Measurements from ENCODE around the gene NMNAT2. TPM values are rescaled to one million over a fixed set of nuclear protein-coding genes. Genes with fewer than 3 reads are reported as not detected.

Gene NMNAT2
- not detected for polyA plus RNA-seq

DNA sequence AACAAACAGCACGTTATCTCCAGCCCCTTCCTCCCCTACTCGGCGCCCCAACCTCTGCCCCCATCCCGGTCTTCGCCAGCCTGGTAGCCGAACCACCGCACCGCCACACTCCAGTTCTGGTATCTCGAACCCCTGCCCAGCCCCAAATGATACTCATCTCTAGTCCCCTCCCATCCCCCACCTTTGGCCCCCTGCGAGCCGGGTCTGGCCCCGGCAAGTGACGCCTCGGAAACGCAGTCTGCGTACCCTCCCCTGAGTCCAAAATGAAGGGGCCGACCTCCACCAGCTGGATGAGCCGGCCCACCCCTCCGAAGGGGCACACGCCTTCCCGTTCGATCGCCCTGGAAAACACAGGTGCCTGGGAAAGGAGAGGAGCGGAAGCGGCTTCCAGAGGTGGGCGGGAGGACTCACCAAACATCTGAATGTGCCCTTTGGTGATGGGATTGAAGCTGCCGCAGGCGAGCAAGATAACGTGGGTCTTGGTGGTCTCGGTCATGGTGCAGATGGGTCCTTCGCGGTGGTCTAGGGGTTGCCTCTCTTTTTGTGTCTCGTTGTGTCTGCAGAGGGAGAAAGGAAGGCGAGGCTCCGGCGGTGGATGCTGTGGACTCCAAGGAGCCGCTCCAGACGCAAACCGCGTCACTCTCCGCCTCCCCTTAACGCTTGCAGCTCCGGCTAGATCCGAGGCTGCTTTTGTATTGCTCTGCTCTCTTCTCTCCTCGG, at the start of gene NMNAT2:
Gene NMNAT2, minus strand, starts transcription at position 609 of the 720 bp plus-strand sequence. Its CDS starts 113 bp downstream, at position 496.
- H3K4me1 Mint-ChIP-seq, result peaks cover 22 to 26% of the 10 kb centered on the region in 2 donors
- H3K9me3 Mint-ChIP-seq, result no peaks in the 10 kb centered on the region
- peak within 1 kb of the TSS; percentile 3 to 64 (median 47) for H3K4me3 Mint-ChIP-seq
- no peaks in the 10 kb centered on the region for H3K36me3 Mint-ChIP-seq
- DNase-seq, result no peak
- H3K27ac Mint-ChIP-seq, result no peak within 1 kb of the TSS
- H3K27me3 Mint-ChIP-seq (ENCODE audit: low read depth in 3 of 3), result peaks cover 20 to 31% (median 25%) of the 10 kb centered on the region in 3 donors

DNA sequence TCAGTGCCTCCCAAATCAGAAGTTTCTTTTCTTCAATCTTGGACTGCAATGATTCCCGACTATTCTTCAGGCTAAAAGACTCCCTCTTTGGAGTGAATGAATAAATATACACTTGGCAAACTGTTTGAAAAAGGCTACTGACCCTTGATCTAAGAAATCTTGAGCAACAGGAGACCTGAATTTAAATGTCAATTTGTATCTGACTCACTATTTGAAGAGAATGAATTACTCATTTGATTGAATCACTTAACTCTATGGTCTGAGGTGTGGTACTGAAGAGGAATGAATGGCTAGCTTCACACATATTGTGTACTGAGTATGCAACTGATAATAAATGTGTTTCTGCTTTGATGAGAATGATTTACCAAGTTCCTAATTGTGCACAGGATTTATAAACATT, 49.5 kb upstream of the NMNAT2 start:
- no peaks in the 10 kb centered on the region for H3K9me3 Mint-ChIP-seq

DNA sequence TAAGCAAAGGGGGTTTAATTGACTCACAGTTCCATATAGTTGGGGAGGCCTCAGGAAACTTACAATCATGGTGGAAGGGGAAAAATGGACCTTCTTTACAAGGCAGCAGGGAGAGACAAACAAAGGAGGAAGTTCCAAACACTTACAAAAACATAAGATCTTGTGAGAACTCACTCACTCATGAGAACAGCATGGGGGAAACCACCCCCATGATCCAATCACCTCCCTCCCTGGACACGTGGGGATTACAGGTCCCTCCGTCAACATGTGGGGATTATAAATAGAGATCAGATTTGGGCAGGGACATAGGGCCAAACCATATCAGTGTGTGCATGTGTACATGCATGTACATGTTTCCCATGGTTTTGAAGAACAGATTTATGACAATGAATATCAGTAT, 48.6 kb upstream of the NMNAT2 start:
- no peaks in the 10 kb centered on the region for H3K9me3 Mint-ChIP-seq
- DNase-seq, result no peak
- peaks cover 18 to 22% of the 10 kb centered on the region in 2 donors for H3K4me1 Mint-ChIP-seq
- peaks cover 17 to 24% (median 20%) of the 10 kb centered on the region in 3 donors for H3K27me3 Mint-ChIP-seq (ENCODE audit: low read depth in 3 of 3)
- no peaks in the 10 kb centered on the region for H3K36me3 Mint-ChIP-seq
- no peak overlapping the region for H3K4me3 Mint-ChIP-seq
- no peak overlapping the region for H3K27ac Mint-ChIP-seq

More for the DNA sequence above, 49.5 kb upstream of the NMNAT2 start:
- H3K4me3 Mint-ChIP-seq, result no peak overlapping the region
- no peaks in the 10 kb centered on the region for H3K36me3 Mint-ChIP-seq
- DNase-seq, result no peak
- H3K4me1 Mint-ChIP-seq, result peaks cover 22 to 25% of the 10 kb centered on the region in 2 donors
- peaks cover 19 to 28% (median 24%) of the 10 kb centered on the region in 3 donors for H3K27me3 Mint-ChIP-seq (ENCODE audit: low read depth in 3 of 3)
- H3K27ac Mint-ChIP-seq, result no peak overlapping the region

- Mint-ChIP-seq H3K4me1 (no peaks in the 10 kb centered on the region), H3K27me3 (ENCODE audit: low read depth in 3 of 3) (peaks cover 11 to 16% (median 13%) of the 10 kb centered on the region in 3 donors), H3K9me3 (no peaks in the 10 kb centered on the region), H3K36me3 (no peaks in the 10 kb centered on the region), H3K4me3 (no peak overlapping the region), H3K27ac (no peak overlapping the region)
- no peak for DNase-seq
These were observed 45.4 kb upstream of the NMNAT2 start for GRCh38 chr1:183463566-183463965.

DNA sequence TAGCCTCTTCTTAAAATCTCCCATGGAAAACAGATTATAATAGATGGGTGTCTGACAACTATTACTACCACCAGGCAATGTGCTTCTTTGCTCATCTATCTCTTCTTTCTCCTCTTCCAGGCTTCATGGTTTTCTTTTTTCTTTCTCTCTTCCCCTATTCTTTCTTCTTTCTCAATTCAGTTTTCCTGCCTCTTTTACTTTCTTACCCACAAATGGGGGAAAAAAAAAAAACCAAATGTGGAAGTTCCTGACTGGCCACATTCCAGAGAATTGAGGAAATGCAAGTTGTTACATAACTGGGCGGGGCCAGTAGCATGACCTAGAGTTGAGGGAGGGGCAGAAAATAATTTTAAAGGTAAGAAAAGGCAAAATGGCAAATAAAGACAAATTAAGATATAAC, 43.2 kb upstream of the NMNAT2 start:
- H3K27me3 Mint-ChIP-seq (ENCODE audit: low read depth in 3 of 3), result peaks cover 5 to 16% (median 11%) of the 10 kb centered on the region in 3 donors

DNA sequence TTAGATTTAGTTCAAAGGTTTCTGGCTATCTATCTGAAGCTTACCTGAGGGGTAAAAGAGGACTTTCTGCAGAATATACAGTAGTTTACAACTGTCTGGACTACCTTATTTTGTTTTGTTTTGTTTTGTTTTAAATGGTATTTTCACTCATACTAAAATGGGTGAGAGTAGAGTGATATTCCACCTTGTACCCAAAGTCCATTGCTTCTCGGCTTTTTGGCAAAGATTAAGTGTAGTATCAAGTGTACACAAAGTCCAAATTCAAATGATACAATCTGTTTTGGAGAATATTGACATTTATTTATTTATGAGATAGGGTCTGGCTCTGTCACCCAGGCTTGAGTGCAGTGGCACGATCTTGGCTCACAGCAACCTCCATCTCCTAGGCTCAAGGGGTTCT, 42.4 kb upstream of the NMNAT2 start:
- Mint-ChIP-seq H3K4me3 (no peak overlapping the region), H3K27me3 (ENCODE audit: low read depth in 3 of 3) (peaks cover 7 to 16% (median 11%) of the 10 kb centered on the region in 3 donors), H3K4me1 (no peaks in the 10 kb centered on the region), H3K36me3 (no peaks in the 10 kb centered on the region), H3K27ac (no peak overlapping the region), H3K9me3 (no peaks in the 10 kb centered on the region)
- no peak for DNase-seq

More for the DNA sequence above, 43.2 kb upstream of the NMNAT2 start:
- DNase-seq, result no peak
- H3K4me3 Mint-ChIP-seq, result no peak overlapping the region
- no peaks in the 10 kb centered on the region for H3K4me1 Mint-ChIP-seq
- H3K27ac Mint-ChIP-seq, result no peak overlapping the region
- H3K36me3 Mint-ChIP-seq, result no peaks in the 10 kb centered on the region
- no peaks in the 10 kb centered on the region for H3K9me3 Mint-ChIP-seq

DNA sequence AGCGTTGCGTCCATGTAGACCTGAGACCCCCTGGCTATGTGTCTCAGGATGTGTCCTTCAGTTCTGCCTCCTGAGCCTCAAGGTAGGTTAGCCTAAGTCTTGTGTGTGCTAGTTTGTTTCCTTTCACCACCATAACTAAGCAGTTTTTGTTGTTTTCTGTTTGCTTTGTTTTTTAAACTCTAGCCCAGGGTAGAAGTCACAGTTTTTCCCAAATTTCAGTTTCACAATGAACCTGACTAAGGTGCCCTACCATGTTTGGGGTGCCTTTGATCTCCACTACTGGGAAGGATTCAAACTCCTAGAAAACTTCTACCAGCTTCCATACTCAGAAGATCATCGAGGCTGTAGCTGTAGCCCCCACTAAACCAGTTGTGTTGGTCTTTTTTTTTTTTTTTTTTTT, 39.3 kb upstream of the NMNAT2 start:
- Mint-ChIP-seq H3K4me1 (no peaks in the 10 kb centered on the region), H3K27ac (no peak overlapping the region), H3K9me3 (no peaks in the 10 kb centered on the region), H3K4me3 (no peak overlapping the region), H3K27me3 (ENCODE audit: low read depth in 3 of 3) (peaks cover 2 to 16% (median 5%) of the 10 kb centered on the region in 3 donors), H3K36me3 (no peaks in the 10 kb centered on the region)
- no peak for DNase-seq

DNA sequence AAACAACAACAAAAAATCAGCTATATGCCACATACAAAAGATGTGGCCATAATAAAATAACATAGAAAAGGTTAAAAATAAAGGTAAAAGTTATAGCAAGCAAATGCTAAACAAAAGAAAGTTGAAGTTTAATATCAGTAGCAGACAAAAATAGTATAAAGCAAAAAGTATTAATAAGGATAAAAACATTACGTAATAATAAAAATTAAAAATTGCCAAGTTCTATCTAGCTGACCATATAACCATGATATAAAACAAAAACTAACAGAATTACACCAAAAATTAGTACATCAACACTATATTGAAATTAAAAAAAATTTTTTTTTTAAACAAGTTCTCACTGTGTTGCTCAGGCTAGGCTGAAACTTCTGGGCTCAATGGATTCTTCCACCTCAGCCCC, 38.6 kb upstream of the NMNAT2 start:
- Mint-ChIP-seq H3K4me3 (no peak overlapping the region), H3K36me3 (no peaks in the 10 kb centered on the region), H3K27ac (no peak overlapping the region), H3K9me3 (no peaks in the 10 kb centered on the region), H3K4me1 (no peaks in the 10 kb centered on the region), H3K27me3 (ENCODE audit: low read depth in 3 of 3) (peaks cover under 1 to 14% (median 5%) of the 10 kb centered on the region in 3 donors)
- no peak for DNase-seq

DNA sequence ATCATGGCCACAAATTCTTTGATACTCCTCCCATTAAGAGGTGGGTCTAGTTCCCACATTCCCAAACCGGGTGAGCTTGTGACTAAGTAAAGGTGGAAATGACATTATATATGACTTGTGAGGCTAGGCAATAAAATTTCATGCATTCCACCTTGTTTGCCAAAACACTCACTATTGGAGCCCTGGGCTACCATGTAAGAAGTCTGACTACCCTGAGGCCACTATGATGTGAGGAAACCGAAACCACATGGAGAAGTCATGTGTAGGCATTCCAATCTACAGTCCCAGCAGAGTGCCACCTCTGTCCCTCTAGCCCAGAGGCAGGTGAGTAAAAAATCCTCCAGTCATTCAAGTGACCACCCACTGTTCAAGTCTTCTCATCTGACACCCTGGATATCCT, 36.2 kb upstream of the NMNAT2 start:
- no peaks in the 10 kb centered on the region for H3K9me3 Mint-ChIP-seq
- H3K4me3 Mint-ChIP-seq, result no peak overlapping the region
- H3K36me3 Mint-ChIP-seq, result no peaks in the 10 kb centered on the region
- H3K4me1 Mint-ChIP-seq, result no peaks in the 10 kb centered on the region
- H3K27me3 Mint-ChIP-seq (ENCODE audit: low read depth in 3 of 3), result peaks cover 0 to 7% (median 4%) of the 10 kb centered on the region in 3 donors
- DNase-seq, result no peak
- no peak overlapping the region for H3K27ac Mint-ChIP-seq

GRCh38 chr1:183450093-183450492, 31.9 kb upstream of the NMNAT2 start:
- Mint-ChIP-seq H3K4me1 (no peaks in the 10 kb centered on the region), H3K9me3 (no peaks in the 10 kb centered on the region), H3K36me3 (no peaks in the 10 kb centered on the region), H3K4me3 (no peak overlapping the region), H3K27me3 (ENCODE audit: low read depth in 3 of 3) (peaks cover 0 to 7% (median 5%) of the 10 kb centered on the region in 3 donors), H3K27ac (no peak overlapping the region)
- no peak for DNase-seq

DNA sequence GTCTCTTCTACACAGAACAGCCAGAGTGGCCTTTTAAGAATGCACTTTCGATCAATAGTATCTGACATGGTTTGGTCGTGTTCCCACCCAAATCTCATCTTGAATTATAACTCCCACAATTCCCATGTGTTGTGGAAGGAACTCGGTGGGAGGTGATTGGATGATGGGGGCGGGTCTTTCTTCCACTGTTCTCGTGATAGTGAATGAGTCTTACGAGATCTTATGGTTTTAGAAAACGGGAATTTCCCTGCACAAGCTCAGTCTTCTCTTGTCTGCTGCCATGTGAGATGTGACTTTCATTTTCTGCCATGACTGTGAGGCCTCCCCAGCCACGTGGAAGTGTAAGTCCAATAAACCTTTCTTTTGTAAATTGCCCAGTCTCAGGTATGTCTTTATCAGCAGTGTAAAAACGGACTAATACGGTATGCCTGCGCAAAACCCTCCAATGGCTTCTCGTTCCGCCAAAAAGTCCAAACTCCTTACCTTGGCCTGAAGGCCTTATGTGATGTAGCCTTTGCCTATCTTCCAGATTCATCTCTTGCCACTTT, 31.1 kb upstream of the NMNAT2 start:
- no peak overlapping the region for H3K4me3 Mint-ChIP-seq

GRCh38 chr1:183444243-183444642, 26.1 kb upstream of the NMNAT2 start:
- Mint-ChIP-seq H3K9me3 (no peaks in the 10 kb centered on the region), H3K4me1 (no peaks in the 10 kb centered on the region), H3K27ac (no peak overlapping the region), H3K4me3 (no peak overlapping the region), H3K36me3 (no peaks in the 10 kb centered on the region), H3K27me3 (ENCODE audit: low read depth in 3 of 3) (peaks cover 0 to 7% (median 2%) of the 10 kb centered on the region in 3 donors)
- no peak for DNase-seq

More for the DNA sequence above, 31.1 kb upstream of the NMNAT2 start:
- H3K9me3 Mint-ChIP-seq, result no peaks in the 10 kb centered on the region
- no peaks in the 10 kb centered on the region for H3K36me3 Mint-ChIP-seq
- H3K4me1 Mint-ChIP-seq, result no peaks in the 10 kb centered on the region
- no peak overlapping the region for H3K27ac Mint-ChIP-seq
- no peak for DNase-seq
- peaks cover 0 to 7% (median 2%) of the 10 kb centered on the region in 3 donors for H3K27me3 Mint-ChIP-seq (ENCODE audit: low read depth in 3 of 3)

GRCh38 chr1:183443466-183443865, 25.3 kb upstream of the NMNAT2 start:
- no peak for DNase-seq
- no peaks in the 10 kb centered on the region for H3K36me3 Mint-ChIP-seq
- no peak overlapping the region for H3K4me3 Mint-ChIP-seq
- no peaks in the 10 kb centered on the region for H3K4me1 Mint-ChIP-seq
- peaks cover 0 to 5% (median 2%) of the 10 kb centered on the region in 3 donors for H3K27me3 Mint-ChIP-seq (ENCODE audit: low read depth in 3 of 3)
- no peaks in the 10 kb centered on the region for H3K9me3 Mint-ChIP-seq
- no peak overlapping the region for H3K27ac Mint-ChIP-seq

DNA sequence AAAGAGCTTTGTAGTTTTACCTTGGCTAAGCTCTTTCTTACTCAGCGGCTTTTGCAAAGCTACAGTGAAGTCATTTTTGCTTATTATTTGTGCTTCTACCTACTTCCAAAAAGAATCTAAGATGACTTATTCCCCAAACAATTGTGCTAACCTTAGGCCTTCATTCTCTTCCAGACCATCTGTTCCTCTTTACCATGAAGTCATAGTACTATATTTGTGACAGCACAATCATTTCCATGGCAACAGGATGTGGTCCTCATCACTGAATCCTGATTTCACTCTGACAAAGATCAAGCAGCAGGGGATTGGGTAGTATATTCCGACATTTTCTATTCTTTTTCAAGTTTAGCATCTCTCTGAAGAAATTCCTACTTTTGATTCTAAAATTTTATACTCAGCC, 24.8 kb upstream of the NMNAT2 start:
- Mint-ChIP-seq H3K27ac (no peak overlapping the region), H3K4me1 (no peaks in the 10 kb centered on the region), H3K4me3 (no peak overlapping the region), H3K9me3 (no peaks in the 10 kb centered on the region), H3K27me3 (ENCODE audit: low read depth in 3 of 3) (peaks cover 0 to 5% (median 2%) of the 10 kb centered on the region in 3 donors), H3K36me3 (no peaks in the 10 kb centered on the region)
- DNase-seq, result no peak

Measured in immature natural killer cell (primary cell).